ENCODE data around the gene GNG10.
"Not testable (repeated sequence)": the region's sequence is repeated elsewhere in the genome, so short reads cannot be mapped to it uniquely, and the experiment has no call there.

Gene GNG10

DNA sequence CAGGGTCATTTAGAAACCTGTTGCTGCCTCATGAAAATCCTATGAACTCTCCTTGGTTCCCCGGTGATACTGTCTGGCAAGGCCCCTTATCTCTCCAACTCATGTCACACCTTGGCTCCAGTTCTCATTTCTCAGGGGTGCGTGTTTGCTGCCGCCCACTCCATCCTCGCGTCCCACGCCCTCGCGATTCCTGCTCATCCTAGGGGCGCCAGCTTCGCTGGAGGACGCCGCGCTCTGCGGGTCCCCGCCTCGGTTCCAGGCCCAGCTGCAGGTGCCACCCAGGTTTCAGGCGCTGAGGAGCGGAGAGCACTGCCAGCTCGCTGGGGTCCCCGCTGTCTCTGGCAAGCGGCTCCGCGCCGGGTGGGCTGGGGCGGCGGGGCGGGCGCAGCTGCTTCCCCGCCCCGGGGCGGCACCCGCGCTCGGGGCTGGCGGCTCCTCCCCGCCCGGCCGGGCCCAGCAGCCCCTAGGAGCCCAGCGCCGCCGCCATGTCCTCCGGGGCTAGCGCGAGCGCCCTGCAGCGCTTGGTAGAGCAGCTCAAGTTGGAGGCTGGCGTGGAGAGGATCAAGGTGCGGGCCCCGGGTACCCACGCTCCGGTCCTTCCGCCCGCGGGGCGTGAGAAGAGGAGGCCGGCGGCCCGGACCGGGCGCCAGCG, at the start of gene GNG10:
Gene GNG10 (plus strand): TSS at position 456 of the 652 bp plus-strand sequence. CDS start 30 bp downstream, at position 486.
- peak; percentile 5 for DNase-seq (ENCODE audit: low read depth)

DNA sequence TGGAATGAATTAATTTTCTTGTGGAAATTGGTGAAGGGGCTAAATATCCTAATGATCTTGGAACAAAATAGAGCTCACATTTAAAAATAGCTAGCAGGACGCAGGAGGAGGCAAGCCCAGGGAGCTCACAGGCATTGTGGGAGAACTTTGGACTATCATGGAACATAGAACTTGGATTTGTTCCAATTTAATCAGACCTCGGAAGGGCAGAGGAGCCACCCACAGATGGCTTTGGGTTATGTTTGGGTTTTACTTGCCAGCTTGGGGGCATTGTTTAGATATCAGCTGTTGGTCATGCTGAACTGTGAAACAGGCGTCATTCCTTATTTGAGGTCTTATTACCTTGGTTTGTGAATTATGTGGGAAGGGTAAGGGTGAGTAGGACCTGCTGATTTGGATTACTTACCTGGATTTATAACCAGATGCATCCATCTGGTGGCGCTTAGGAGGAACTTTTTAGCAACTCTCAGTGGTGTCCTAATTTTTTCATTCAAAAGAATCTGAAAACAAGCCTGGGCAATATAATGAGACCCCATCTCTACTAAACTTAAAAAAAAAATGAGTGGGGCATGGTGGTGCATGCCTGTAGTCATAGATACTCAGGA, 47.9 kb upstream of the GNG10 start:
- DNase-seq (ENCODE audit: low read depth): no peak

GRCh38 chr9:111615928-111616327, 45.5 kb upstream of the GNG10 start:
- DNase-seq (ENCODE audit: low read depth): no peak

DNA sequence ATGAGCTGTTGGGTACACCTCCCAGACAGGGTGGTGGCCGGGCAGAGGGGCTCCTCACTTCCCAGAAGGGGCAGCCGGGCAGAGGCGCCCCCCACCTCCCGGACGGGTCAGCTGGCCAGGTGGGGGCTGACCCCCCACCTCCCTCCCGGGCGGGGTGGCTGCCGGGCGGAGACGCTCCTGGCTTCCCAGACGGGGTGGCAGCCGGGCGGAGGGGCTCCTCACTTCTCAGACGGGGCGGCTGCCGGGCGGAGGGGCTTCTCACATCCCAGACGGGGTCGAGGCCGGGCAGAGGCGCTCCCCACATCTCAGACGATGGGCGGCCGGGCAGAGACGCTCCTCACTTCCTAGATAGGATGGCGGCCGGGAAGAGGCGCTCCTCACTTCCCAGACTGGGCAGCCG, 44.1 kb upstream of the GNG10 start:
- DNase-seq (ENCODE audit: low read depth): not testable (repeated sequence)

- no peak for DNase-seq (ENCODE audit: low read depth)
Observed at GRCh38 chr9:111621895-111622480, 39.4 kb upstream of the GNG10 start.

- DNase-seq (ENCODE audit: low read depth): peak; percentile 80
Observed at GRCh38 chr9:111622626-111623025, 38.8 kb upstream of the GNG10 start.

DNA sequence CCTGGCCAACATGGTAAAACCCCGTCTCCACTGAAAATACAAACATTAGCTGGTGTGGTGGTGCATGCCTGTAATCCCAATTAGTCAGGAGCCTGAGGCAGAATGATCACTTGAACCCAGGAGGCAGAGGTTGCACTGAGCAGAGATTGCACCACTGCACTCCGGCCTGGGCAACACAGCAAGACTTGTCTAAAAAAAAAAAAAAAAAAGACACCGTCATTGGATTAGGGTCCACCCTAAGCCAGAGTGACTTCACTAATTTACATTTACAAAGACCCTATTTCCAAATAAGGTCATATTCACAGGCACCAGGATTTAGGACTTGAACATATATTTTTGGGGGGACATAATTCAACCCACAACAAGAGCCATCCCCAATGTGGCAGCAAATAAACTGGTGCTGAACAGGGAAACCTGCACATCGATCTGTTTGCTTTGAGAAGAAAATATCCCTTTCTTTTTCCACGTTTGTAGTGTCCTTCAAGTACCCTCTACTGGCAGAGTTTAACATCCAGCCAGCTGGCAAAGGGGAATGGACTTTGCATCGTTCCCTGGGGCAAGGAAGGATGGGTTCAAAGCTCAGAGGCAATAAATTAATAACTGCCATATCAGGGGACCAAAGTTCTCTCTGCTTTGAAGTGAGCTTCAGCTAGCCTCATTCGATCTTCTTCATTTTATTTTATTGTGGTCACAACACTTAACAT, 34.0 kb upstream of the GNG10 start:
- DNase-seq (ENCODE audit: low read depth): no peak

- DNase-seq (ENCODE audit: low read depth): no peak
Observed at GRCh38 chr9:111628411-111628810, 33.0 kb upstream of the GNG10 start.

GRCh38 chr9:111630182-111630963, 31.0 kb upstream of the GNG10 start:
- DNase-seq (ENCODE audit: low read depth): no peak

DNA sequence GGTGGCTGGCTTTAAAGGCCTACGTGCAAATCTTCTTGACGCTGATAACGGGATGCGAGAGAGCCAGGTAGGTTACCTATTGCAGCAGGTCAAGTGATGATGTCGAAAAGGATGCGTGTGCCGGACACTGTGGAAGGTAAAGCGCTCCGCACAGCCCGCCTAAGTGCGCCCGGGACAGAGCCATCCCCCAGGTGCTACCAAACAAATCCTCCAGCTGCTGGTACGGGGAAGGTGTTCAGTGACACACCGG, 30.5 kb upstream of the GNG10 start:
- DNase-seq (ENCODE audit: low read depth): no peak

GRCh38 chr9:111631214-111631971, 30.0 kb upstream of the GNG10 start, which contains the start of gene DNAJC25:
DNAJC25 (plus strand) TSS chr9:111631334; CDS start chr9:111631408, 74 bp downstream.
- DNase-seq (ENCODE audit: low read depth): peak; percentile 92

GRCh38 chr9:111632060-111632459, 29.3 kb upstream of the GNG10 start:
- DNase-seq (ENCODE audit: low read depth): no peak

DNA sequence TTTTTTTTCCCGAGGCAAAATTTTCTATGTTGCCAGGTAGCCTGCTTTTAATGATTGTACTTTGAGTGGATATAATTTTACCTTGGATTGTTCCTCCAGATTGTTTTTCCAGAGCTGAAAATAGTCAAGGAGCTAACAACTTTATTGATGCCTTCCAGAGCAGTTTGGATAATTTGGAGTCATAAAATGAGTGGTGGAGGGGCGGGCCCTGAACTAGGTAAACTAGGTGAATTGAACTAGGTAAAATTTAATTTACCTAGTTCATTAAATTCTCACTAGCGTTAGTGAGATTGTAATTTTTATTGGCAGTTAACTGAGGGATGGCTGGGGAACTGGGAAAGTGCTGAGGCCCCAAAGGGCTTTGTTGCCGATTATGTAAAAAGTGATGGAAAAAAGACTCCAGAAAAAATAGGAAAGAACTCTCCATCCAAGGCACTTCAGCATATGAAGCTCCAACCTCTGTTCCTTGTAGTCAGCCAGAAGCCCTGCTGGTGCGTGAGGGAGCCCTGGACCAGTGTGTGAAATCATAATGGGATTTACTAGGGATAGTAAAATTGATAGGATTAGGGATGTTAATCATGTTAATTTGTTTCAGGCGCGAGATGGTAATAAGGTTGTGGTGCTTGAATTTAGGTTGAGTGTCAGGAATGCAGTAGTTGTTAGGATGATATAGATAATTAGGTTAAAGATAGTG, 28.6 kb upstream of the GNG10 start:
- DNase-seq (ENCODE audit: low read depth): no peak

DNA sequence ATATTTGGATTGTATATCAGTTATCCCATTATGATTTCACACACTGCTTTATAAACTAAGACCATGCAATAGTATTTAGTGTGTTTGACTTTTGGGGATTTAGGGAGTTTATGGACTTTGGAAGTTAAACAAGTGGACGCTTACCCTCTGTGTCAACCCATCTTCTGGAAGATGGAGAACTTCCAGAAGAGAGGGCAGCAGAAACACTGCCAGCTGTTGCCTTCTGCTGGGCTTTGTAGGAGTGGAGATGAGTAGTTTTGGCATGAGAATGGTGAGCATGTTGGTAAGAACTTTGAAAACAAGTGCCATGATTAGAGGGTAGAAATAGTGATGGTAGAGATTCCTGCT, 28.0 kb upstream of the GNG10 start:
- DNase-seq (ENCODE audit: low read depth): no peak

DNA sequence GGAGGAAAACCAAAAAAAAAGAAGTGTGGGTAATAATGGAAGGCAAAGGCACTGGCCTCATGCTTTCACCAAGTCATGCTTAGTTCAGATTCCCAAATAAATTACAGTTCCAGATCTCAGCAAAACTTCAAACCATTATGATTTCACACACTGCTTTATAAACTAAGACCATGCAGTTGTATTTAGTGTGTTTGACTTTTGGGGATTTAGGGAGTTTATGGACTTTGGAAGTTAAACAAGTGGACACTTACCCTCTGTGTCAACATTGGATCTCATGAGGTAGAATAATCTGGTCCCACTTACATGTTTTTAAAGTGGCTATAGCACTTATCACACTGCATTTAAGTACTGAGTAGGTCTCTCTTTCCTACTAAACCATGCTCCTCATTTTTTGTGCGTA, 26.5 kb upstream of the GNG10 start:
- no peak for DNase-seq (ENCODE audit: low read depth)

DNA sequence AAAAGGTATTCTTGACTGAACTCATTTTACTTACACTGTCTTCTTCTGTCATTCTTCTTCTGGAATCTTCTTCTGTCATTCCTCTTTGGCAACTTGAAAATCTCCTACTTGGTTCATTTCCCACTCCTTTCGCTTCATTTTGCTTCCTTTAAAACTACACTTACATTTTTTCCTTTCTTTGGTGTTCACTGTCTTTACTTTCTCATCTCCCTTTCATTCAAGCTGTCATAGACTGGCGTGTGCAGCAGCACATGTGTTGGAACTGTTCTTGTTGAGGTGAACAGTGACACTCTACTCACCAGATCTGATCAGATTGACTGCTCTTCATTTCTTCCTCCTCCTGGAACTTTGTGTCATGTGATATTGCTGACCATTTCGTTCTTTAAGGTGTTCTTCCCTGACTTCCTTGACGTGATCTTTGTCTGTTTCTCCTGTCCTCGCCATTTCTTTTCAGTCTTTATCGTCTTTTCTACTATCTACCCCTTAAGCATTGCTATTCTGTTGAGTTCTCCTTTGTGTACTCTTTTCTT, 23.9 kb upstream of the GNG10 start:
- no peak for DNase-seq (ENCODE audit: low read depth)

GRCh38 chr9:111644195-111644772, 17.1 kb upstream of the GNG10 start:
- no peak for DNase-seq (ENCODE audit: low read depth)

- no peak for DNase-seq (ENCODE audit: low read depth)
Observed at GRCh38 chr9:111645806-111646205, 15.6 kb upstream of the GNG10 start.

GRCh38 chr9:111646417-111646816, 15.0 kb upstream of the GNG10 start:
- DNase-seq (ENCODE audit: low read depth): no peak

DNA sequence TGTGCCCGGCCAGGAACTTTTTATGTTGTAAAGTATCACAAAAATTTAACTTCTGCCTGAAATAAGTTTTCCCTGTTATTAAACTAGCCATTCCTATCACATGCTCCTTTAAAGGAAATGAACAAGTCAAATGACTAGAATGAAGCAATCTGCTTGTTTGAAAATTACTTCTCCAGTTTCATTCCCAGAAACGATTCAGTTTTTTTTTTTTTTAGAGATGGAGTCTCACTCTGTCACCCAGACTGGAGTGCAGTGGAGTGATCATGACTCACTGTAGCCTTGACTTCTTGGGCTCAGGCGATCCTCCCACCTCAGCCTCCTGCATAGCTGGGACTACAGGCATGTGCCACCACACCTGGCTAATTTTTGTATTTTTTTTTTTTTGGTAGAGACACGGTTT, 13.3 kb upstream of the GNG10 start:
- DNase-seq (ENCODE audit: low read depth): no peak

DNA sequence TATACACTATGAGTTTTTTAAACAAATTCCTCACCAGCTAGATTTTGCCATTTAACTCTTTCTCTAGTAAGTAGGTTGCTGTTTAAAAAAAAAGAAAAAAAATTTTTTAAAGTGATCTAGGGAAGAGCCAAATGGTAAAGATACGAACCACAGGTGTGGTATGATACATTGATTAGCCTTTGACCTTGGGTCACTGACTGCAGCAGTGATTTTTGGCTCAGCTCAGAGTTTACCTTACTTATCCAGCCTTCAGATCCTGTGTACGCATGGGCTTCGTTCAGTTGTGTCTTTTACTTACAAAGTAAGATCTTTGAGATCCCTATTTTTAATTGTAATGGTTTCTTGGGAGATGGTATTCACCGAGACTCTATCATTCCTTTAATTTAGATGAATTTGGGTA, 12.4 kb upstream of the GNG10 start:
- no peak for DNase-seq (ENCODE audit: low read depth)

Data from HS-5 (cell line).